SK-N-SH (cell line): ENCODE results near the gene ARHGEF12. TPM values are rescaled to one million over a fixed set of nuclear protein-coding genes. Genes with fewer than 3 reads are reported as not detected.

Experiments used
- CTCF ChIA-PET: fragments of 300-600, 350-600 bp; formaldehyde crosslinking; extraction: SDS; loops from one replicate; lab custom pipeline; 2021; lab: Yijun Ruan, JAX
- POLR2A ChIA-PET: fragments of 350-600 bp; sonication (Branson Sonifier 250); formaldehyde crosslinking; extraction: SDS; loops from one replicate; lab custom pipeline; 2020; ENCODE audit warnings: antibody characterized with exemption, inconsistent platforms; lab: Yijun Ruan, JAX
- DNase-seq: peaks from one replicate; pipeline ENCODE4 v3.0.0; 2012
- H2AFZ ChIP-seq: fragments of 200-600 bp; sonication (generic); 2 replicates; pipeline ENCODE4 v1.8.1; 2016; ENCODE audit warnings: antibody characterized with exemption, mild to moderate bottlenecking, low read depth
- H3F3A ChIP-seq: fragments of 200-600 bp; sonication (generic); replicated peaks from 2 replicates; pipeline ENCODE3; 2016; ENCODE audit warnings: antibody characterized with exemption, mild to moderate bottlenecking; ENCODE audit not compliant: insufficient read depth
- H3K27ac ChIP-seq, 2 experiments: fragments of 200-500 bp in 1 of 2; fragments of 200-600 bp in 1 of 2; sonication (Bioruptor generic) in 1 of 2; sonication (generic), shearing (Covaris generic) in 1 of 2; 2 replicates each; pipeline versions ENCODE4 v1.5.1 to v1.6.1; 2014 to 2016; ENCODE audit warnings: low read depth in 2 of 2, inconsistent platforms in 1 of 2, low read length in 1 of 2, mild to moderate bottlenecking in 1 of 2, mixed read lengths in 1 of 2
- H3K27me3 ChIP-seq: fragments of 200-600 bp; sonication (generic), shearing (Covaris generic); 2 replicates; pipeline ENCODE4 v1.6.1; 2016; ENCODE audit warnings: mixed run types; ENCODE audit not compliant: insufficient read depth
- H3K36me3 ChIP-seq, 2 experiments: fragments of 200-500 bp in 1 of 2; fragments of 200-600 bp in 1 of 2; sonication (Bioruptor generic) in 1 of 2; sonication (generic) in 1 of 2; replicated peaks in 1 of 2; 2 replicates each; pipeline versions ENCODE3 to v1.5.1; 2014 to 2016; ENCODE audit warnings: low read length in 1 of 2, mild to moderate bottlenecking in 1 of 2; ENCODE audit not compliant: insufficient read depth in 2 of 2, control insufficient read depth in 1 of 2
- H3K4me1 ChIP-seq, 2 experiments: fragments of 200-500 bp in 1 of 2; fragments of 200-600 bp in 1 of 2; sonication (Bioruptor generic) in 1 of 2; sonication (generic), shearing (Covaris generic) in 1 of 2; 2 replicates each; pipeline versions ENCODE4 v1.5.1 to v1.6.1; 2014 to 2016; ENCODE audit warnings: low read depth in 1 of 2, low read length in 1 of 2, mixed run types in 1 of 2; ENCODE audit not compliant: insufficient read depth in 2 of 2, control insufficient read depth in 1 of 2
- H3K4me2 ChIP-seq: fragments of 200-600 bp; sonication (generic), shearing (Covaris generic); 2 replicates; pipeline ENCODE4 v1.6.1; 2017; ENCODE audit warnings: mixed run types
- H3K4me3 ChIP-seq, 2 experiments: fragments of 200-500 bp in 1 of 2; fragments of 200-600 bp in 1 of 2; sonication (Bioruptor generic) in 1 of 2; sonication (generic), shearing (Covaris generic) in 1 of 2; 2 replicates each; pipeline versions ENCODE4 v1.5.1 to v1.8.1; 2014 to 2016; ENCODE audit warnings: low read depth in 2 of 2, inconsistent platforms in 1 of 2, low read length in 1 of 2, mild to moderate bottlenecking in 1 of 2, mixed read lengths in 1 of 2, moderate library complexity in 1 of 2
- H3K79me2 ChIP-seq: fragments of 200-600 bp; sonication (generic); 2 replicates; pipeline ENCODE4 v1.8.1; 2017; ENCODE audit warnings: mild to moderate bottlenecking; ENCODE audit not compliant: insufficient read depth
- H3K9ac ChIP-seq: fragments of 200-600 bp; sonication (generic); 2 replicates; pipeline ENCODE4 v1.6.1; 2017; ENCODE audit warnings: mixed run types
- H3K9me2 ChIP-seq: fragments of 200-600 bp; sonication (generic); 2 replicates; pipeline ENCODE4 v1.6.1; 2017; ENCODE audit warnings: mixed run types
- H3K9me3 ChIP-seq: fragments of 200-600 bp; sonication (generic); 2 replicates; pipeline ENCODE4 v1.6.1; 2017; ENCODE audit warnings: mixed run types, mild to moderate bottlenecking, moderate library complexity
- H4K20me1 ChIP-seq: fragments of 200-600 bp; sonication (generic); 2 replicates; pipeline ENCODE4 v1.6.1; 2017; ENCODE audit warnings: mild to moderate bottlenecking, mixed run types; ENCODE audit not compliant: insufficient read depth
- CHD2 ChIP-seq: fragments of 150-350 bp; IDR thresholded peaks from 2 replicates; pipeline ENCODE4 v1.6.1; 2018; ENCODE audit warnings: low read length; ENCODE audit not compliant: partially characterized antibody
- EP300 ChIP-seq, 2 experiments: IDR thresholded peaks; 2 replicates each; pipeline versions ENCODE4 v1.4.0 to v1.6.1; 2012; ENCODE audit warnings: borderline replicate concordance in 1 of 2, low read depth in 1 of 2, low read length in 1 of 2
- FOXJ3 ChIP-seq: sonication (generic); formaldehyde crosslinking; IDR thresholded peaks from 2 replicates; pipeline ENCODE4 v1.5.1; 2020; ENCODE audit warnings: mild to moderate bottlenecking, missing genetic modification reagents
- GABPA ChIP-seq: IDR thresholded peaks from 2 replicates; pipeline ENCODE4 v1.4.0; 2012; ENCODE audit warnings: low read depth, mild to moderate bottlenecking
- GATA2 ChIP-seq: sonication (generic); formaldehyde crosslinking; IDR thresholded peaks from 2 replicates; pipeline ENCODE4 v1.5.0; 2020; ENCODE audit warnings: mild to moderate bottlenecking, missing genetic modification reagents
- JUND ChIP-seq: IDR thresholded peaks from 2 replicates; pipeline ENCODE4 v1.4.0; 2012
- MXI1 ChIP-seq: IDR thresholded peaks from 2 replicates; pipeline ENCODE4 v1.6.1; 2012; ENCODE audit warnings: mild to moderate bottlenecking, low read depth, low read length, improper control_type of control experiment
- NFIC ChIP-seq: IDR thresholded peaks from 2 replicates; pipeline ENCODE4 v1.4.0; 2012; ENCODE audit warnings: borderline replicate concordance
- NRF1 ChIP-seq: IDR thresholded peaks from 2 replicates; pipeline ENCODE4 v1.6.1; 2012; ENCODE audit warnings: low read depth, mild to moderate bottlenecking, low read length
- POLR2AphosphoS5 ChIP-seq: IDR thresholded peaks from 2 replicates; pipeline ENCODE4 v1.6.1; 2012; ENCODE audit warnings: low read depth, low read length
- RAD21 ChIP-seq: IDR thresholded peaks from 2 replicates; pipeline ENCODE4 v1.6.1; 2012; ENCODE audit warnings: mild to moderate bottlenecking, low read length
- RCOR1 ChIP-seq: fragments of 150-350 bp; IDR thresholded peaks from 2 replicates; pipeline ENCODE4 v1.6.1; 2017; ENCODE audit warnings: antibody characterized with exemption, low read length
- RXRA ChIP-seq: IDR thresholded peaks from 2 replicates; pipeline ENCODE4 v1.4.0; 2012; ENCODE audit warnings: low read depth, mild to moderate bottlenecking, borderline replicate concordance
- SMC3 ChIP-seq: IDR thresholded peaks from 2 replicates; pipeline ENCODE4 v1.6.1; 2012; ENCODE audit warnings: low read depth, low read length, improper control_type of control experiment
- TCF12 ChIP-seq: IDR thresholded peaks from 2 replicates; pipeline ENCODE4 v1.4.0; 2012
- TEAD4 ChIP-seq: IDR thresholded peaks from 2 replicates; pipeline ENCODE4 v1.4.0; 2012; ENCODE audit warnings: mild to moderate bottlenecking, borderline replicate concordance; ENCODE audit not compliant: insufficient read depth
- WGBS: methylation state at CpG from one replicate; pipeline ENCODE4 v1.1.6; 2017; ENCODE audit warnings: low lambda C conversion rate; 5-methylcytosine and 5-hydroxymethylcytosine counted together
- polyA plus RNA-seq, 3 experiments: library from polyadenylated mRNA; depleted of rRNA; stranded (reverse); fragments of >200 nt; gene quantifications; 2 replicates each; pipeline ENCODE4 v1.2.3, GENCODE V29; 2012
- TF ChIP-seq, protein P1 (sequence below): IDR thresholded peaks from 2 replicates; pipeline ENCODE4 v1.6.1; 2012; ENCODE audit warnings: mild to moderate bottlenecking, low read depth, low read length, moderate library complexity

Gene ARHGEF12
- polyA plus RNA-seq, 1 of the 3 experiments (the other 2 are of a cell fraction), result 12.3 TPM

DNA sequence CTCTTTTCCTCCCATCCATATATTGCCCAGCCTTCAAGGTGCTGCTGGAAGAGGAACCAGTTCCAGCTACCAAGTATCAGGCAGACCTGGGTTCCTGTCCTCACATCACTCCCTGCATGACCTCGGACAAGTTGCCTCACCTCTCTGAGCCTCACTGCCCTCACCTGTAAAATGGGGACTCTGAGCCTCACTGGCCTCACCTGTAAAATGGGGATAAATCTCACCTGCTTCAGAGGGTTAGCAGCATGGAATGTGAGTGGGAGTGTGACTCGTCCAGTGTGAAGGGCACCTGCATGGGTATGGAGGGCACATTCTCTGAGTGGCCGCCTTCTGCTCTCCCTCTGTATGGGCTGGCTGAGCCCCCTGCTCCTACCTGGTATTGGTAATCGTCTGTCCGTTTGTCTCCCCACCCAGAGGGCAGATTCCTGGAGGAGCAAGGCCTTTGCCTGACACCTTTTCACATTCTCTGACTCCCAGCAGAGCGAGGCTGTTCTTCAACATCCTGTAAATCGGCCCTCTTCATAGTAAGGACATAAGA, 179.0 kb downstream of the ARHGEF12 start:
- no peaks in the 10 kb centered on the region for H3F3A ChIP-seq
- H3K9me3 ChIP-seq, result no peaks in the 10 kb centered on the region
- ChIA-PET POLR2A (no interaction called here), CTCF (interaction anchor here (0.9 to 8.8 kb wide), 4 partner anchors 40 to 679 kb away, joined by 3 to 168 read pairs (median 14); no protein-coding TSS in a partner anchor)
- H3K4me3 ChIP-seq, result no peak overlapping the region
- H3K79me2 ChIP-seq, result no peaks in the 10 kb centered on the region
- H3K4me2 ChIP-seq, result no peak overlapping the region
- H3K36me3 ChIP-seq, result no peaks in the 10 kb centered on the region
- DNase-seq, result no peak
- TF ChIP-seq, protein P1, sequence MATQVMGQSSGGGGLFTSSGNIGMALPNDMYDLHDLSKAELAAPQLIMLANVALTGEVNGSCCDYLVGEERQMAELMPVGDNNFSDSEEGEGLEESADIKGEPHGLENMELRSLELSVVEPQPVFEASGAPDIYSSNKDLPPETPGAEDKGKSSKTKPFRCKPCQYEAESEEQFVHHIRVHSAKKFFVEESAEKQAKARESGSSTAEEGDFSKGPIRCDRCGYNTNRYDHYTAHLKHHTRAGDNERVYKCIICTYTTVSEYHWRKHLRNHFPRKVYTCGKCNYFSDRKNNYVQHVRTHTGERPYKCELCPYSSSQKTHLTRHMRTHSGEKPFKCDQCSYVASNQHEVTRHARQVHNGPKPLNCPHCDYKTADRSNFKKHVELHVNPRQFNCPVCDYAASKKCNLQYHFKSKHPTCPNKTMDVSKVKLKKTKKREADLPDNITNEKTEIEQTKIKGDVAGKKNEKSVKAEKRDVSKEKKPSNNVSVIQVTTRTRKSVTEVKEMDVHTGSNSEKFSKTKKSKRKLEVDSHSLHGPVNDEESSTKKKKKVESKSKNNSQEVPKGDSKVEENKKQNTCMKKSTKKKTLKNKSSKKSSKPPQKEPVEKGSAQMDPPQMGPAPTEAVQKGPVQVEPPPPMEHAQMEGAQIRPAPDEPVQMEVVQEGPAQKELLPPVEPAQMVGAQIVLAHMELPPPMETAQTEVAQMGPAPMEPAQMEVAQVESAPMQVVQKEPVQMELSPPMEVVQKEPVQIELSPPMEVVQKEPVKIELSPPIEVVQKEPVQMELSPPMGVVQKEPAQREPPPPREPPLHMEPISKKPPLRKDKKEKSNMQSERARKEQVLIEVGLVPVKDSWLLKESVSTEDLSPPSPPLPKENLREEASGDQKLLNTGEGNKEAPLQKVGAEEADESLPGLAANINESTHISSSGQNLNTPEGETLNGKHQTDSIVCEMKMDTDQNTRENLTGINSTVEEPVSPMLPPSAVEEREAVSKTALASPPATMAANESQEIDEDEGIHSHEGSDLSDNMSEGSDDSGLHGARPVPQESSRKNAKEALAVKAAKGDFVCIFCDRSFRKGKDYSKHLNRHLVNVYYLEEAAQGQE, result no peak
- TF ChIP-seq JUND, result no peak
- TF ChIP-seq EP300 (IDR thresholded peaks at IDR 0.05; ENCODE audit: borderline replicate concordance in 1 of 2, low read depth in 1 of 2, low read length in 1 of 2), result no peak
- no peak for TF ChIP-seq FOXJ3 (CRISPR knock-in tag)
- TF ChIP-seq MXI1, result no peak
- TF ChIP-seq TCF12, result no peak
- no peak for TF ChIP-seq GABPA
- no peak for TF ChIP-seq TEAD4
- TF ChIP-seq POLR2AphosphoS5, result no peak
- TF ChIP-seq RXRA, result no peak
- TF ChIP-seq RCOR1, result no peak
- no peaks in the 10 kb centered on the region for H4K20me1 ChIP-seq
- peaks cover 0 to 37% of the 10 kb centered on the region in 2 experiments; a peak in 1 of 4 replicates for H3K4me1 ChIP-seq
- no peak overlapping the region for H3K9ac ChIP-seq
- H3K27ac ChIP-seq, result no peak overlapping the region
- WGBS, result 56% methylated on average over 6 of the region's 7 CpGs
- no peak overlapping the region for H2AFZ ChIP-seq
- H3K9me2 ChIP-seq, result no peaks in the 10 kb centered on the region
- H3K27me3 ChIP-seq, result peaks cover 18% of the 10 kb centered on the region; the same call in 1 of the 2 replicates

DNA sequence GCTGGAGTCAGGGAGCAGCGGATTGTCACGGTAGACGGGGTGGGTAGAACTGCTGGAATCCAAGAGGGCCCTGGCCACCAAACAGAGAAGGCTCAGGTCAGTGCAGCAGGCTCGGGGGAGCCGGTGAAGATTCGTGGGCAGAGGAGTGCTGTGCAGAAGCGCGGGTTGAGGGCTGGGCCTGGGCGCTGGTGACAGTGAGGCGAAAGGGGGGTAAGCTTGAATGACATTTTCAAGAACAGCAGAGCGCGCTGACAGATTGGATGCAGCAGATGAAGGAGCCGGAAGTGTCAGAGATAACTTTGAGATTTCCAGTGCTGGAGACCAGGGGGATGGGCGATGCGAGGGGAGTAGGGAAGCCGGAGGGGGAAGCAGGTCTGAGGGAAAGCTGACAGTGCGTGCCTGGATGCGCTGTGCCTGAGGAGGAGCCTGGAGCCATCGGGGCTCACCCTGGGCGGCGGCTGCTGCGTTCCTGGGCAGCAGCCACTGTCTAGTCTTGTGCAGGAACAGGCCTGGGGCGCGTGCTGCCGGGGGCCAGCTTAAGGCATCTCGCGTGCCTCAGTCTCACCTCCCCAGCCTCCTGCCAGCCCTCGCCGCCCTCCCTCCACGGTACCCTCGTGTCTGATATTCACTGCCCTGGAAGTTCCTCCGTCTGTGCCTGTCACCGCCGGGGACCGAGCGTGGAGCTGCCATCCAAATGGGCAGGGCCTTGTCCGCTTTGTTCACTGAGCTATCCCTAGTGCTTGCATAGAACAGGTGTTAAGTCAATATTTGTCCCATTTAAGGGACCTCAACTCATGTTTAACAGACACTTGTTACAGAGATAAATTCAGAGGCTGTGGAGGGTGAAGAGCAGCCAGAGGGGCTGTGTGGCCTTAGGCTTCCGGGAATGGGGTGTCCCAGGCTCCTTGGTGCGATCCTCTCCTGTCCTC, 180.5 kb downstream of the ARHGEF12 start:
- DNase-seq, result peak; percentile 84
- Histone ChIP-seq H3K4me2 (no peak overlapping the region), H2AFZ (no peak overlapping the region)
- no peak for TF ChIP-seq NFIC
- peak; percentile 53; the same call in 1 of the 2 replicates for TF ChIP-seq FOXJ3 (CRISPR knock-in tag)
- TF ChIP-seq EP300 (IDR thresholded peaks at IDR 0.05; ENCODE audit: borderline replicate concordance in 1 of 2, low read depth in 1 of 2, low read length in 1 of 2), result peak in 1 of 2 experiments; percentile 60; a peak in 1 of 4 replicates
- TF ChIP-seq CHD2, result peak; percentile 55
- peak; percentile 50 for TF ChIP-seq RAD21
- peak; percentile 66 for TF ChIP-seq GATA2 (CRISPR knock-in tag)
- TF ChIP-seq NRF1, result no peak
- TF ChIP-seq SMC3, result peak; percentile 17; the same call in 1 of the 2 replicates
- TF ChIP-seq, all 33 proteins: peak for 6
- ChIA-PET POLR2A (interaction anchor here (1.7 kb wide), 1 partner anchor 11 kb away, joined by 6 read pairs; no protein-coding TSS in a partner anchor), CTCF (interaction anchor here (1.0 to 3.8 kb wide), 10 partner anchors 10 to 595 kb away, joined by 3 to 24 read pairs (median 3); no protein-coding TSS in a partner anchor)
- no peaks in the 10 kb centered on the region for H3K79me2 ChIP-seq
- H3K9ac ChIP-seq, result no peak overlapping the region
- 49% methylated on average over 33 of the region's 39 CpGs for WGBS
- H3K9me3 ChIP-seq, result no peaks in the 10 kb centered on the region
- H3K27me3 ChIP-seq, result peaks cover 18% of the 10 kb centered on the region; the same call in 1 of the 2 replicates
- H3K4me3 ChIP-seq, result no peak overlapping the region
- H3K36me3 ChIP-seq, result no peaks in the 10 kb centered on the region
- no peaks in the 10 kb centered on the region for H3K9me2 ChIP-seq
- peaks cover 0 to 37% of the 10 kb centered on the region in 2 experiments; a peak in 1 of 4 replicates for H3K4me1 ChIP-seq
- H3K27ac ChIP-seq, result no peak overlapping the region
- H3F3A ChIP-seq, result no peaks in the 10 kb centered on the region
- H4K20me1 ChIP-seq, result no peaks in the 10 kb centered on the region
